Kidney (tissue), 14 donors: ENCODE data around the gene GIMAP7. TPM values are rescaled to one million over a fixed set of nuclear protein-coding genes. Genes with fewer than 3 reads are reported as not detected.

Experiments
- DNase-seq, 5 donors: peaks; one replicate each; pipeline ENCODE4 v3.0.0-alpha.2; 2013 to 2020
- FAIRE-seq: peaks from 2 replicates; lab custom pipeline; 2012; peaks lifted over from hg19 to GRCh38; lab: Jason Lieb, UNC
- H3K27ac ChIP-seq, 2 donors: one replicate each; pipeline ENCODE4 v1.7.0; 2013; ENCODE audit warnings: low read depth in 2 of 2, low read length in 2 of 2, inconsistent platforms in 1 of 2
- H3K27me3 ChIP-seq: one replicate; pipeline ENCODE4 v1.7.1; 2013; ENCODE audit warnings: low read length, inconsistent platforms; ENCODE audit not compliant: control insufficient read depth, insufficient read depth
- H3K36me3 ChIP-seq, 3 donors: one replicate each; pipeline versions ENCODE4 v1.7.0 to v1.7.1; 2013; ENCODE audit warnings: low read length in 3 of 3, control low read depth in 1 of 3, inconsistent platforms in 1 of 3; ENCODE audit not compliant: insufficient read depth in 3 of 3, control insufficient read depth in 2 of 3
- H3K4me1 ChIP-seq, 3 donors: one replicate each; pipeline versions ENCODE4 v1.7.0 to v1.7.1; 2013; ENCODE audit warnings: low read length in 3 of 3, inconsistent platforms in 1 of 3, low read depth in 1 of 3; ENCODE audit not compliant: control insufficient read depth in 2 of 3, insufficient read depth in 2 of 3
- H3K4me3 ChIP-seq, 3 donors: one replicate each; pipeline versions ENCODE4 v1.7.0 to v1.8.1; 2013; ENCODE audit warnings: low read length in 3 of 3, control low read depth in 1 of 3, inconsistent platforms in 1 of 3
- H3K9ac ChIP-seq, 3 donors: one replicate each; pipeline versions ENCODE4 v1.7.0 to v1.7.1; 2013; ENCODE audit warnings: low read length in 3 of 3, control low read depth in 1 of 3, inconsistent platforms in 1 of 3
- H3K9me3 ChIP-seq, 3 donors: one replicate each; pipeline versions ENCODE4 v1.7.0 to v1.7.1; 2013; ENCODE audit warnings: low read length in 3 of 3, control low read depth in 1 of 3, inconsistent platforms in 1 of 3; ENCODE audit not compliant: control insufficient read depth in 2 of 3, insufficient read depth in 1 of 3
- intact Hi-C: fragments of 100-400 bp; cut with DNase I; formaldehyde crosslinking; loops from one replicate; pipeline ENCODE4 v1.11.1; 2022
- polyA plus RNA-seq: library from polyadenylated mRNA; stranded (reverse); fragments of 350-450 nt; fragmentation: Illumina TruSeq; extraction: RNeasy Lipid Tissue Mini Kit (QIAGEN cat#74804); gene quantifications from one replicate; pipeline ENCODE4 v1.2.3, GENCODE V29; 2014; ENCODE audit warnings: low read depth, low replicate concordance; ENCODE audit not compliant: insufficient read depth
- total RNA-seq: library from RNA; stranded (reverse); fragmentation: NEBNext Ultra II Directional; extraction: Animal tissue kit (Norgen Biotek cat#: 25700); gene quantifications from one replicate; pipeline ENCODE4 v1.2.1, GENCODE V29; 2021
- TF ChIP-seq, protein P1 (sequence below): IDR thresholded peaks from 3 replicates; pipeline ENCODE4 v1.5.1; 2012; ENCODE audit warnings: mild to moderate bottlenecking, moderate library complexity, borderline replicate concordance; ENCODE audit not compliant: insufficient read depth; ENCODE audit errors: extremely low read depth
- donor health status: control.
- donor health status: control.
- donor health status: control.
- donor health status: control.
- donor health status: control.
- donor health status: DM: yes; HTN: yes; CAD: no.
- donor health status: Normal renal cell carcinoma (clear cell type).

GIMAP7 gene
- total and polyA plus RNA-seq, 2 donors from 2014 or later, result 36.0 to 43.6 TPM

DNA sequence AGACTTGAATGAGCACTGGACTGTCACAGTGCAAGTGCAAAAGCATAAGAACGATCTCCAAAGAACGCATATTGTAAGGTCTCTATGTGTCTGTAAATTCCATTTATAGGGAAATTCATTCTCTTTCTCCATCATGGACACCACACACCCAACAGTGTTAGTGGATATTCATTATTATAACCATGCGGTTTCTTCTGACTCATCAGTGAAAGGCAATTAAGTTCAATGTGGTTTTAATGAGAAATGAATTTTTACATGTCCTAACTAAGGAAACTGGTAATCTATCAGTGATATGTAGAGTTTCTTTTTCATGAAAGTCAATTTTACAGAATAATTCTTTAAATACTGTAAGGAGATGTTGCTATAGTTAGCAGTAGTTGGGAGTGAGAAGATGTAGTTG lies 38.4 kb upstream of the GIMAP7 start:
- intact Hi-C loops, result no loop called here
- H3K4me3 ChIP-seq, result no peak overlapping the region
- H3K9ac ChIP-seq, result no peak overlapping the region
- FAIRE-seq (no peak), DNase-seq (no peak)
- H3K27ac ChIP-seq, result peak overlapping the region in 1 of 2 donors; percentile 35
- no peaks in the 10 kb centered on the region for H3K4me1 ChIP-seq
- H3K36me3 ChIP-seq, result no peaks in the 10 kb centered on the region
- H3K27me3 ChIP-seq, result no peaks in the 10 kb centered on the region
- TF ChIP-seq, protein P1, sequence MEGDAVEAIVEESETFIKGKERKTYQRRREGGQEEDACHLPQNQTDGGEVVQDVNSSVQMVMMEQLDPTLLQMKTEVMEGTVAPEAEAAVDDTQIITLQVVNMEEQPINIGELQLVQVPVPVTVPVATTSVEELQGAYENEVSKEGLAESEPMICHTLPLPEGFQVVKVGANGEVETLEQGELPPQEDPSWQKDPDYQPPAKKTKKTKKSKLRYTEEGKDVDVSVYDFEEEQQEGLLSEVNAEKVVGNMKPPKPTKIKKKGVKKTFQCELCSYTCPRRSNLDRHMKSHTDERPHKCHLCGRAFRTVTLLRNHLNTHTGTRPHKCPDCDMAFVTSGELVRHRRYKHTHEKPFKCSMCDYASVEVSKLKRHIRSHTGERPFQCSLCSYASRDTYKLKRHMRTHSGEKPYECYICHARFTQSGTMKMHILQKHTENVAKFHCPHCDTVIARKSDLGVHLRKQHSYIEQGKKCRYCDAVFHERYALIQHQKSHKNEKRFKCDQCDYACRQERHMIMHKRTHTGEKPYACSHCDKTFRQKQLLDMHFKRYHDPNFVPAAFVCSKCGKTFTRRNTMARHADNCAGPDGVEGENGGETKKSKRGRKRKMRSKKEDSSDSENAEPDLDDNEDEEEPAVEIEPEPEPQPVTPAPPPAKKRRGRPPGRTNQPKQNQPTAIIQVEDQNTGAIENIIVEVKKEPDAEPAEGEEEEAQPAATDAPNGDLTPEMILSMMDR, result no peak
- no peaks in the 10 kb centered on the region for H3K9me3 ChIP-seq

DNA sequence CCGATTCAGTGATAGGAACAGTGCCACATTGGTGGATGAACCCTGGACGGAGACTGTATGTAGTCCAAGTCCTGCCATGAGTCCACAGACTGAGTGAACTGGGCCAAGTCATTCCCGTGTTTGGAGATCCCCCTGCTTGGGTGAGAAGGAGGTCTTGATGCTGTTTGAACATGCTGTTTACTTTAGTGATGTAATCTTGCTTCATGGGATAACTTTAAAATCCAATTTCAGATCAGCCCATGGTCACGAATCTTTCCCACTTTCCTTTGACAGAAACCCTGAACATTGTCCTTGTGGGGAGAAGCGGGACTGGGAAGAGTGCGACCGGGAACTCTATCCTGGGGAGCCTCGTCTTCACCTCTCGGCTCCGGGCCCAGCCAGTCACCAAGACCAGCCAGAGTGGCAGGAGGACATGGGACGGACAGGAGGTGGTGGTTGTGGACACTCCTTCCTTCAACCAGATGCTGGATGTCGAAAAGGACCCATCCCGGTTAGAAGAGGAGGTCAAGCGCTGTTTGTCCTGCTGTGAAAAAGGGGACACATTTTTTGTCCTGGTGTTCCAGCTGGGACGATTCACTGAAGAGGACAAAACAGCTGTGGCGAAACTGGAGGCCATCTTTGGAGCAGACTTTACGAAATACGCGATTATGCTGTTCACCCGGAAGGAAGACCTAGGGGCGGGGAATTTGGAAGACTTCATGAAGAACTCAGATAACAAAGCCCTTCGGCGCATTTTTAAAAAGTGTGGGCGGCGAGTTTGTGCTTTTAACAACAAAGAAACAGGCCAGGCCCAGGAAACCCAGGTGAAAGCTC lies 37.6 kb upstream of the GIMAP7 start:
- Histone ChIP-seq H3K4me3 (no peak overlapping the region), H3K27me3 (no peaks in the 10 kb centered on the region), H3K9ac (no peak overlapping the region), H3K4me1 (no peaks in the 10 kb centered on the region), H3K36me3 (no peaks in the 10 kb centered on the region), H3K9me3 (no peaks in the 10 kb centered on the region), H3K27ac (peak overlapping the region in 1 of 2 donors; percentile 35)
- DNase-seq (no peak), FAIRE-seq (no peak)
- TF ChIP-seq, protein P1, result no peak
- intact Hi-C loops, result no loop called here

DNA sequence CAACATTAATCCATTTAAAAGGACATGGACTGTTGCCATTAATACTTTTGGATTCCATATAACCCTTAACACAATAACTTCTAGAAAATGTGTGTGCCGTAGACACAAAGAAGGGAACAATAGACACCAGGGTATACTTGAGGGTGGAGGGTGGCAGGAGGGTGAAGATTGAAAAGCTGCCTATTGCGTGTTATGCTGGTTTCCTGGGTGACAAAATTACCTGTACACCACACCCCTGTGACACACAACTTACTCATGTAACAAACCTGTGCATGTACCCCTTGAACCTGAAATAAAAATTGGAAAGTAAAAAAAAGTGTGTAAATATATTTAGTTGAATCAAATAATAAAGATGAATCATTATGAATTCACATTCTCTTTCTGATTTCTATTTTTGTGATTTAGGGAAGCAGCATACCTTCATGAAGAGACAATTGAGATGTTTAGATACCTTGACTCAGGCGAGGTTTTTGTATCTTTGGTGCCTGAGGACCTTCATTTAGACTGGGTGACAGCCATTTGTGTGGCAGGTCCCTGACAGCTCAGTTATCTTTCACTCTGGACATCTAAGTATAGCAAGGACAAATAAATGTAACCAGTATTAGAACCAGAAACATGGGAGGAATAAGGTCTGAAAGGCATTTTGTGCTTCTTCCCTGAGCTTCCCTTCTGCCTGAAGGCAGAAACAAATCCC lies 35.5 kb upstream of the GIMAP7 start:
- FAIRE-seq, result no peak
- intact Hi-C loops, result no loop called here

More for the DNA sequence above, 35.5 kb upstream of the GIMAP7 start:
- no peak for DNase-seq
- no peaks in the 10 kb centered on the region for H3K36me3 ChIP-seq
- H3K27me3 ChIP-seq, result no peaks in the 10 kb centered on the region
- no peaks in the 10 kb centered on the region for H3K9me3 ChIP-seq
- no peaks in the 10 kb centered on the region for H3K4me1 ChIP-seq
- H3K9ac ChIP-seq, result no peak overlapping the region
- no peak overlapping the region for H3K27ac ChIP-seq
- no peak overlapping the region for H3K4me3 ChIP-seq
- TF ChIP-seq, protein P1, result no peak
